SJSA1 (cell line): ENCODE measurements around the gene ELFN1. TPM values are rescaled to one million over a fixed set of nuclear protein-coding genes. Genes with fewer than 3 reads are reported as not detected.

ENCODE experiments used
- DNase-seq, 2 experiments: peaks; one replicate each; pipeline ENCODE4 v3.0.0-alpha.2; 2015 to 2020; ENCODE audit warnings: low spot score in 2 of 2, low read depth in 1 of 2
- H3K27ac ChIP-seq: fragments of 250-450 bp; sonication (Bioruptor Pico); 2 replicates; pipeline ENCODE4 v1.5.1; 2020; ENCODE audit warnings: mild to moderate bottlenecking, moderate library complexity
- H3K27me3 ChIP-seq: fragments of 250-450 bp; sonication (Bioruptor Pico); replicated peaks from 2 replicates; pipeline ENCODE4 v1.5.1; 2020; ENCODE audit warnings: mild to moderate bottlenecking, moderate library complexity
- H3K36me3 ChIP-seq: fragments of 250-450 bp; sonication (Bioruptor Pico); 2 replicates; pipeline ENCODE4 v1.5.1; 2020; ENCODE audit warnings: mild to moderate bottlenecking
- H3K4me1 ChIP-seq: fragments of 250-450 bp; sonication (Bioruptor Pico); replicated peaks from 2 replicates; pipeline ENCODE4 v1.6.1; 2021; ENCODE audit warnings: mild to moderate bottlenecking
- H3K4me3 ChIP-seq: fragments of 250-450 bp; sonication (Bioruptor Pico); 2 replicates; pipeline ENCODE4 v1.5.1; 2020; ENCODE audit warnings: mild to moderate bottlenecking
- H3K9me3 ChIP-seq: fragments of 250-450 bp; sonication (Bioruptor Pico); replicated peaks from 2 replicates; pipeline ENCODE4 v1.5.1; 2020; ENCODE audit warnings: mild to moderate bottlenecking
- total RNA-seq: library from RNA; depleted of rRNA; stranded (reverse); fragments of >200 nt; shearing (Covaris generic); gene quantifications from 2 replicates; pipeline ENCODE4 v1.2.3, GENCODE V29; 2014

ELFN1 gene
- total RNA-seq, 1 experiment from 2014 or later = not detected

DNA sequence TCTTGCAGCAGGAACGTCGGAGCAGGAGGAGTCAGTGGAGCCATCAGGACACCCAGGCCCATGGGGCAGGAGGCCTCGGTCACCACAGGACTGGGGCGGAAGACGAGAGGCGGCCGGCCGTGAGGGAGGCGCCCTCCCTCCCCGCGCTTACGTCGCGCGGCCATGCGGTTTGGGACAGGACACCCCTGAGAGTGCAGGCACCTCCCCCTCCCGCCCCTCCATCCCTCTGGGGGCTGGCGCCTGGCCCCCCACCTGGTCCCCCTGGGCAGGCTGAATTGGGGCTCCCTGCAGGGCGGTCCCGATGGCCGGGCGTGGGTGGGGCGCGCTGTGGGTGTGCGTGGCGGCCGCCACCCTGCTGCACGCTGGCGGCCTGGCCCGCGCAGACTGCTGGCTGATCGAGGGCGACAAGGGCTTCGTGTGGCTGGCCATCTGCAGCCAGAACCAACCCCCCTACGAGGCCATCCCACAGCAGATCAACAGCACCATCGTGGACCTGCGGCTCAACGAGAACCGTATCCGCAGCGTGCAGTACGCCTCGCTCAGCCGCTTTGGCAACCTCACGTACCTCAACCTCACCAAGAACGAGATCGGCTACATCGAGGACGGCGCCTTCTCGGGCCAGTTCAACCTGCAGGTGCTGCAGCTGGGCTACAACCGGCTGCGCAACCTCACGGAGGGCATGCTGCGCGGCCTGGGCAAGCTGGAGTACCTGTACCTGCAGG is 74.4 kb downstream of the ELFN1 start:
- Histone ChIP-seq H3K4me1 (no peaks in the 10 kb centered on the region), H3K27me3 (peaks cover 5% of the 10 kb centered on the region), H3K27ac (no peak overlapping the region), H3K36me3 (no peaks in the 10 kb centered on the region), H3K4me3 (no peak overlapping the region), H3K9me3 (no peaks in the 10 kb centered on the region)
- DNase-seq = no peak

DNA sequence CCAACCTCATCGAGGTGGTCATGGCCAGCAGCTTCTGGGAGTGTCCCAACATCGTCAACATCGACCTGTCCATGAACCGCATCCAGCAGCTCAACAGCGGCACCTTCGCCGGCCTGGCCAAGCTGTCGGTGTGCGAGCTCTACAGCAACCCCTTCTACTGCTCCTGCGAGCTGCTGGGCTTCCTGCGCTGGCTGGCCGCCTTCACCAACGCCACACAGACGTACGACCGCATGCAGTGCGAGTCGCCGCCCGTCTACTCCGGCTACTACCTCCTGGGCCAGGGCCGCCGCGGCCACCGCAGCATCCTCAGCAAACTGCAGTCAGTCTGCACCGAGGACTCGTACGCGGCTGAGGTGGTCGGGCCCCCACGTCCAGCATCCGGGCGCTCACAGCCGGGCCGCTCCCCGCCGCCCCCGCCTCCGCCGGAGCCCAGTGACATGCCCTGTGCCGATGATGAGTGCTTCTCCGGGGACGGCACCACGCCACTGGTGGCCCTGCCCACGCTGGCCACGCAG is 75.0 kb downstream of the ELFN1 start:
- no peak for DNase-seq
- no peaks in the 10 kb centered on the region for H3K36me3 ChIP-seq
- no peaks in the 10 kb centered on the region for H3K9me3 ChIP-seq
- H3K27me3 ChIP-seq = peaks cover 11% of the 10 kb centered on the region
- H3K4me3 ChIP-seq = no peak overlapping the region
- H3K27ac ChIP-seq = no peak overlapping the region
- H3K4me1 ChIP-seq = no peaks in the 10 kb centered on the region

- Histone ChIP-seq H3K36me3 (no peaks in the 10 kb centered on the region), H3K4me3 (no peak overlapping the region), H3K9me3 (no peaks in the 10 kb centered on the region), H3K4me1 (no peaks in the 10 kb centered on the region), H3K27me3 (peaks cover 15% of the 10 kb centered on the region), H3K27ac (no peak overlapping the region)
- DNase-seq = no peak
Measured at GRCh38 chr7:1745576-1746490, 75.8 kb downstream of the ELFN1 start.

DNA sequence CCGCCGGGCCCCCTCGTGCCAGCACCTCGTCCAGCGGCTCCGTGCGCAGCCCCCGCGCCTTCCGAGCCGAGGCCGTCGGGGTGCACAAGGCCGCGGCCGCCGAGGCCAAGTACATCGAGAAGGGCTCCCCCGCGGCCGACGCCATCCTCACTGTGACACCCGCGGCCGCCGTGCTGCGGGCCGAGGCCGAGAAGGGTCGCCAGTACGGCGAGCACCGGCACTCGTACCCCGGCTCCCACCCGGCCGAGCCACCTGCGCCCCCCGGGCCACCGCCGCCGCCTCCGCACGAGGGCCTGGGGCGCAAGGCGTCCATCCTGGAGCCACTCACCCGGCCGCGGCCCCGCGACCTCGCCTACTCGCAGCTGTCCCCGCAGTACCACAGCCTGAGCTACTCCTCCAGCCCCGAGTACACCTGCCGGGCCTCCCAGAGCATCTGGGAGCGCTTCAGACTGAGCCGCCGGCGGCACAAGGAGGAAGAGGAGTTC is 76.5 kb downstream of the ELFN1 start:
- H3K27me3 ChIP-seq = peaks cover 15% of the 10 kb centered on the region

DNA sequence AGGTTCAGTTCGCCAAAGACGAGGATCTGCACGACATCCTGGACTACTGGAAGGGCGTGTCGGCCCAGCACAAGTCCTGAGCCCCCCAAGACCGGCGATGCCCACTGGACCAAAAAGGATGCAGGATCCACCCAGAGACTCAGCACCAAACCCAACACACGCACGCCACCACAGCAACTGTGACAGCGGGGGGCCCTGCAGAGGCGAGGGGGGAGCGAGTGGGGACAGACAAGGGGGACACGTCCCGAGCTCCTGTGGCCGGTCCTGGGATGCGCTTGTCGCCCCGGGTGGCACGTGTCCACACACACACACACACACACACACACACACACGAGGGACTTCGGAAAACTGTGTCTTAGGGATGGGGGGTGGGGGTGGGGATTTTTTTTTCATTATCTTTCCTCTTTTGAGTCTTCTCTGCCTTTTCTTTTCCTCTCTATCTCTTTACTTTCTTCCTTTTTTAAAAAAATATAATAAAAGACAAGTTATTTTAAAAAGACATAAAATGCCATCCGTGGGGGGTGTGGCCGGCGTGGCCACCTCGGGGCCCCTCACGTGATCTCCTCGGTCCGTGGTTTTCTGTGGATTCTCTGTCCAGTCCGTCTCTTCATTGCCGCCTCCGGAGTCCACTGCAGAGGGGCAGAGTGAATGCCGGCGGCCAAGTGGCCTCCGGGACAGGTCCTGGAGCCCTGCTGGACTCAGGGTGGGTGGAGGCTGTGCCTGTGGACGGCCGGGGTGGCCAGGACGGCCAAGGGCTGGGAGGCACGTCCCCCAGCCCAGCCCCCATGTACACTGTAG is 77.1 kb downstream of the ELFN1 start:
- no peak overlapping the region for H3K4me3 ChIP-seq
- DNase-seq = no peak
- peaks cover 15% of the 10 kb centered on the region for H3K27me3 ChIP-seq
- H3K36me3 ChIP-seq = no peaks in the 10 kb centered on the region
- H3K27ac ChIP-seq = no peak overlapping the region
- no peaks in the 10 kb centered on the region for H3K9me3 ChIP-seq
- no peaks in the 10 kb centered on the region for H3K4me1 ChIP-seq

More for the DNA sequence above, 76.5 kb downstream of the ELFN1 start:
- no peak overlapping the region for H3K27ac ChIP-seq
- H3K9me3 ChIP-seq = no peaks in the 10 kb centered on the region
- H3K4me1 ChIP-seq = no peaks in the 10 kb centered on the region
- no peak for DNase-seq
- no peaks in the 10 kb centered on the region for H3K36me3 ChIP-seq
- no peak overlapping the region for H3K4me3 ChIP-seq

GRCh38 chr7:1748076-1748838 is 78.2 kb downstream of the ELFN1 start:
- H3K36me3 ChIP-seq = no peaks in the 10 kb centered on the region
- H3K4me3 ChIP-seq = no peak overlapping the region
- DNase-seq = no peak
- peaks cover 15% of the 10 kb centered on the region for H3K27me3 ChIP-seq
- no peaks in the 10 kb centered on the region for H3K9me3 ChIP-seq
- no peak overlapping the region for H3K27ac ChIP-seq
- H3K4me1 ChIP-seq = no peaks in the 10 kb centered on the region

GRCh38 chr7:1748839-1749173 is 78.7 kb downstream of the ELFN1 start:
- H3K36me3 ChIP-seq = no peaks in the 10 kb centered on the region
- H3K9me3 ChIP-seq = no peaks in the 10 kb centered on the region
- peaks cover 15% of the 10 kb centered on the region for H3K27me3 ChIP-seq
- H3K4me3 ChIP-seq = no peak overlapping the region
- no peak overlapping the region for H3K27ac ChIP-seq
- H3K4me1 ChIP-seq = no peaks in the 10 kb centered on the region
- DNase-seq = no peak

GRCh38 chr7:1749351-1749863 is 79.3 kb downstream of the ELFN1 start:
- Histone ChIP-seq H3K27ac (no peak overlapping the region), H3K4me1 (no peaks in the 10 kb centered on the region), H3K9me3 (no peaks in the 10 kb centered on the region), H3K4me3 (no peak overlapping the region), H3K27me3 (peaks cover 21% of the 10 kb centered on the region), H3K36me3 (no peaks in the 10 kb centered on the region)
- no peak for DNase-seq

- DNase-seq = no peak
- Histone ChIP-seq H3K9me3 (no peaks in the 10 kb centered on the region), H3K36me3 (no peaks in the 10 kb centered on the region), H3K27me3 (peaks cover 23% of the 10 kb centered on the region), H3K4me3 (no peak overlapping the region), H3K4me1 (no peaks in the 10 kb centered on the region), H3K27ac (no peak overlapping the region)
Measured at GRCh38 chr7:1749864-1750466, 79.9 kb downstream of the ELFN1 start.

- no peaks in the 10 kb centered on the region for H3K36me3 ChIP-seq
- H3K27ac ChIP-seq = no peak overlapping the region
- peaks cover 23% of the 10 kb centered on the region for H3K27me3 ChIP-seq
- no peaks in the 10 kb centered on the region for H3K9me3 ChIP-seq
- no peaks in the 10 kb centered on the region for H3K4me1 ChIP-seq
- H3K4me3 ChIP-seq = no peak overlapping the region
- DNase-seq = no peak
Measured at GRCh38 chr7:1750541-1751021, 80.5 kb downstream of the ELFN1 start.

DNA sequence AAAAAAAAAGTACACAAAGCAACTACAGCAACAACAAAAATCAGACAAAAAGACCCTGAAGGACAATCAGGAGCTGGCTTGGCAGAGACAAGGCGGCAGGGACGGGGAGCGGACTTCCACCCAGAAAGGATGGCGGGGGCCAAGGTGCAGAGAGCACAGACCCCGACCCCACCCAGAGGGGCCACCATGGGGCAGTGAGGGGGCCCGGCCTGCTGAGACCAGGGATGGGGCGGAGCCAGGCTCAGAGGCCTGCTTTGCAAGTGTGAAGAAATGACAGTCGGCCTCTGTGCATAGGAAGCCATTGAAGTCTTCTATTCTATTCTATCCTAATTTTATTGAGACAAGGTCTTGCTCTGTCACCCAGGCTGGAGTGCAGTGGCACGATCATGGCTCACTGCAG is 82.0 kb downstream of the ELFN1 start:
- Histone ChIP-seq H3K4me1 (no peaks in the 10 kb centered on the region), H3K36me3 (no peaks in the 10 kb centered on the region), H3K4me3 (no peak overlapping the region), H3K9me3 (no peaks in the 10 kb centered on the region), H3K27ac (no peak overlapping the region), H3K27me3 (peaks cover 23% of the 10 kb centered on the region)
- no peak for DNase-seq

DNA sequence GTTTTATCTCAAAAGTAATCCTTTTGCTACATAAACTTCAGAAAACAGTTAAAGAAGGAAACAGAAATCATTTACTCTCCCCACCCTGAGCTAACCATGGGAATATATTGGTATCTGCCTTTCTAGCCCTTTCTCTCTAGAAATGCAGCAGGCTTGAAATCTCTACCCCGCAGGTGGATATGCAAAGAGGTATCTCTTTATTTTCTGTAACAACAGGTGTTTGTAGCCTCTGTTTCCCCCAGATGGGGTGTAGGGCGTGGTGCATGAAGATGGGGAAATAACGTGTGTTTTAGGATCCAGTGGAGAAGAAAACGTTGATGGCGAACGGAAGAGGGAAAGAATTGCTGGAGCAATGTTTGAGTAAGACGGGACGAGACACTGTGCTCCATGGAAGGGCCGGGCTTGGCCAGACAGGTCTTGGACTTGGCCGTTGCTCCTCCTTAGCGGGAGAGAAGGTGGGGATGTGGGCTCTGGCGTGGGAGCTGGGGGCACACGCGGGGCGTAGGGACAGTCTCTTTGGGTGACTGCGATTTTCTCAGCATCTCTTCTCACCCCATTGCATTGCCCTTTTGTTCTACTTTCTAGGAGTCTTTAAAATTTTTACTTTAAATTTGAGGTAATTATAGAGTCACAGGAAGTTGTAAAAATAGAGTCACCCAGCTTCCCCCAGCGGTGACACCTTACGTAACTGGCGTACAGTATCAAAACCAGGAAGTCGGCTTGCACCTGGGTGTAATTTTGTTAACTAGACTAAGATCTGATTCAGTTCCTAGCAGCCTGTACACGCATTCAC is 82.9 kb downstream of the ELFN1 start:
- DNase-seq = no peak
- Histone ChIP-seq H3K4me1 (no peaks in the 10 kb centered on the region), H3K27me3 (peaks cover 23% of the 10 kb centered on the region), H3K27ac (no peak overlapping the region), H3K4me3 (no peak overlapping the region), H3K9me3 (no peaks in the 10 kb centered on the region), H3K36me3 (no peaks in the 10 kb centered on the region)
